HG02678 (cell line): ENCODE measurements around the gene CD7.
"Not testable (repeated sequence)": the region's sequence is repeated elsewhere in the genome, so short reads cannot be mapped to it uniquely, and the experiment has no call there.

Experiments
- ATAC-seq: cut with Tn5 transposase; IDR thresholded peaks from one replicate; pipeline ENCODE4 v1.9.1; 2021; ENCODE audit warnings: mild to moderate bottlenecking, moderate library complexity; ENCODE audit not compliant: unreplicated experiment

CD7 gene

DNA sequence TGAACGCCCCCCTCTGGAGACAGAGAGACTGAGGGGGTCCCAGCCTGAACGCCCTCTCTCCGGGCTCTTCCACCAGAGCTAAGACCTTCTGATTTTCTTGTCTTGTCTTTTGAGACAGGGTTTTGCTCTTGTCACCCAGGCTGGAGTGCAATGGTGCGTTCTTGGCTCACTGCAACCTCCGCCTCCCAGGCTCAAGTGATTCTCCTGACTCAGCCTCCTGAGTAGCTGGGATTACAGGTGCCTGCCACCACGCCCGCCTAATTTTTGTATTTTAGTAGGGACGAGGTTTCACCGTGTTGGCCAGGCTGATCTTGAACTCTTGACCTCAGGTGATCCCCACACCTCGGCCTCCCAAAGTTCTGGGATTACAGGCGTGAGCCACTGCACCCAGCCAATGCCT lies 30.6 kb upstream of the CD7 start:
- ATAC-seq = not testable (repeated sequence)

DNA sequence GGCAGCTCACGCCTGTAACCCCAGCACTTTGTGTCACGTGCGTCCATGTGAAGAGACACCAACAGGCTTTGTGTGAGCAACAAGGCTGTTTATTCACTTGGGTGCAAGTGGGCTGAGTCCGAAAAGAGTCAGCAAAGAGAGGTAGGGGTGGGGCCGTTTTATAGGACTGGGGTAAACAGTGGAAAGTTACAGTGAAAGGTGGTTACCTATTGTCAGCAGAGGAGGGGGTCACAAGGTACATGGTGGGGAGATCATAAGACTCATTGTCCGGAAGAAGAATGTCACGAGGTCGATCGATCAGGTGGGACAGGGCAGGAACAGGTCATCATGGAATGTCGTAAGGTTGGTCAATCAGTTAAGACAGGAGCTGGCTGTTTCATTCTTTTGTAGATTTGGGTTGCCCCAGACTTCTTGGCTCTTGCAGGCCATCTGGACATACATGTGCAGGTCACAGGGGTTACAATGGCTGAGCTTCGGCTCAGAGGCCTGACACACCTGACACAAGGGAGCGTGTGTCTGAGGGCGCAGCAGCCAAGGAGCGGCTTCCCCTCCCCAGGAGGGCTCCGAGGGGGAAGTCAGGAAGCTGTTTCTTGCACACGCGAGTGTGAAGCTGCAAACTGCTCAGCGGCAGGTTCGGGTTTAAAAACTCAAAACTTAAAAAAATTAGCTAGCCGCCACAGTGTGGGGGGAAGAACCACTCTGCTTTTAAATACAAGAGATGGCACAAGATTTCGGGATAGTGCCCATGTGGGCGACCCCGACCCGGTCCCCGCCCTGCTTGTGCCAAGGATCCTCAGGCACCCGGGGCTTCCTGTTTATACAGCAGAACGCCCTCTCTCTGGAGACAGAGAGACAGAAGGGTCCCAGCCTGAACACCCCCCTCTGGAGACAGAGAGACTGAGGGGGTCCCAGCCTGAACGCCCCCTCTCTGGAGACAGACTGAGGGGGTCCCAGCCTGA lies 29.2 kb upstream of the CD7 start:
- ATAC-seq = no peak

DNA sequence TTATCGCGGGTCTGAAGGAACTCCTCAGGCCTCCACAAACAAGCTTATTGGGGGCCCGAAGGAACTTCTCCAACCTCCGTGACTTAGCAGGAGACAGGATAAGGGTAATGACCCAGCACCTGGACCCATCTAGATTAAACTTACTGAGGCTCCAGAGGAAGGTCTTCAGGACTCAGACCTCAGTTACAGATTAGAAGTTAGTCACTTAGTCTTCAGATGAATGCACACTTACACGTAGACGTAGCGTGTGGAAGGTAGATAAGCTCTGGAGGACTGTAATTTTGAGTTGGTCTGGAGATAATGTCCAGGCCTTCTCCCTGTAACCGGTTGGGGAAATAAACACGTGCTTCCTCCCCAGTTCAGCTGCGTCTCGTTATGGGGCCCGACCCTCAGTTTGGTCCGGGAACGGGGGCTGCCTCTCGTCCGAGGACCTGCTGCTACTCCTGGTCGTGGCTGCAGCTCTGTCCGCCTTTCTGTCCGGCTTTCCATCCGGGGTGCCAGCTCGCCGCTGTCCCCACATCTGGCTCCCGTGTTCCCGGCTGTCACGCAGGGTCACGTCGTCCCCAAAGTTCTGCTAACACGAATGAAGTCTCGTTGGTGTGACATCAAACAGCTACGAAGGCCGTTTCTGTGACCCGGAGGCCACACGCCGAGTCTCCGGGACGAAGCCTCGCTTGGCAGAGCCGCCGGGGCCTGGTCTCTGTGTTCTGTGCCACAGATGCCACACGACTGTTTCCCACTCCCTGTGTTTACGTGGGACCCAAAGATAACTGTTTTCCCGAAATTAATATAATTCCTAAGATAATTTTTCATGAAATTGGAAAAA lies 28.0 kb upstream of the CD7 start:
- ATAC-seq = no peak

DNA sequence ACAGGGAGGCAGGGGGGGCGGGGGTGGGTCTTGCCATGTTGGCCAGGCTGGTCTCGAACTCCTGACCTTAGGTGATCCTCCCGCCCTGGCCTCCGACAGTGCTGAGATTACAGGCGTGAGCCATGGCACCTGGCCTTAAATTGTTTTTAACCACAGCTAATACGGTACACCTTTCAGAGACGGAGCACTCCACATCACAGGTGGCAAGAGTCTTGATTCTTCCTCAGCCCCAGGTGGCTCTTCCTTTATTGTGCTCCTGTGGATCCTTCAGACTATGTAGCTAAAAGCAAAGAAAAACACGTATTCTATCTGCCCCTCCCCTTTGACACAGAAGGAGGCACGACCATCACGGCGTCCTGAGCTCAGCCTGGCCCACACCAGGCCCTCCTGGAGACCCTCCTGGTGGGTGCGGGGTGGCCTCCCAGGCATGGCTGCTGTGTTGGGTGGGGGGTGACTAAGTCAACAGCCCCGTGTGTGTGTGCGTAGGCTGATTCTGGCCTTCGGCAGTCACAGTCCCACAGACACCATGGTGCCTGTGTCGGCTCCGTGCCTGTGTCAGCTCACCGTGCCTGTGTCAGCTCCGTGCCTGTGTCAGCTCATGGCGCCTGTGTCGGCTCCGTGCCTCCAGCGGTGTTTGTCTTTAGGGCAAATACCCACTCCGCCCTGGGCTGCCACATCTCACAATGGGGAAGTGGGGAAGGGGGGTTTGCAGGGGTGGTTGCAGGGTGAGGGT lies 26.9 kb upstream of the CD7 start:
- no peak for ATAC-seq

DNA sequence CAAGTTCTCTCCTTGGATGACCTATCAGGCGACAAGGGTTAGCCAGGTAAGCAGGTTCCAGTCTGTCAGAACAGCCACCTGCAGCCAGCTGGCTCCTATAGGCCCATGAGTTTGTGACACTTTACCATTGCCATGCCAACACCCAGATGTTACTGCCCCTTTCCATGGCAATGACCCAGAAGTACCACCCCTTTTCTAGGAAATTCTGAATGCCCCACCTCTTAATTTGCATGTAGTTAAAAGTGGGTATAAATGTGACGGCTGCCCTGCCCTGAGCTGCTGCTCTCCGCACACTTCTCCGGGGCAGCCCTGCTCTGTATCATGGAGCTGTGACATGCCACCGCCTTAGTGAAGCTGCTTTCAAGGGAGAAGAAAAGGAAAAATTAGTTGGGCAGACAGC lies 26.2 kb upstream of the CD7 start:
- no peak for ATAC-seq

DNA sequence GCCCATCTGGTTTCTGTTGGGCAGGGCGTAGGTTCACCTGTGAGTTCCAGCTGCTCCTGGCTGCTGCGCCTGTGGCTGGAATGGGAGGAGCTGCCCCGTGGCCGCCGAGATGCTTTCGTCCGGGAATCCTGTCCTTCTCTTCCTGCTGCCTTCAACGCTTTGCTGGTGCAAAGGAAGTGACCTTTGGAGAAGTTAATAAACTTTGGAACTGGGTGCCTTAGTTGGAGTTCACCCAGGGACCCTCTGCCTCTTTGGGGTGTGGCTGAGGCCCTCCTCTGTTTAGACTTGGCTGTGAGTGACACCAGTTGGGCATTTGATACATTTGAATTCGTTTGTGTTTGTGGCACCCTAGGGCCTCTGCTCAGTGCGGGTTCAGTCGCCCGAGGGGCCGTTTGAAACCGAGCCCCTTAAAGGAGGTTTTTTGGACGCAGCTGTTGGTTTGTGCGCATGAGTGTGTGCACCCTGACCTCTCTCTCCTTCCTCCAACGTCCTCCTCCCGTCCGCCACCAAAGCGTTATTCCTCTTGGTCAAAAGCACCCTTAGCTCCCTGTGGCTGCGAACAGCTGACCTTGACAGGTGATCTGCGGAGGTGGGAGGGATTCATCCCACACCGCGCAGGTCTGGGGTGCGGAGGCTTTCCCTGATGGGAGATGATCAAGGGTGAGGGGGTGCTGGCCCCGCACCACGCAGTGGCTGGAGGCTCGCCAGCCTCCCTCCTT lies 25.1 kb upstream of the CD7 start:
- ATAC-seq = no peak

DNA sequence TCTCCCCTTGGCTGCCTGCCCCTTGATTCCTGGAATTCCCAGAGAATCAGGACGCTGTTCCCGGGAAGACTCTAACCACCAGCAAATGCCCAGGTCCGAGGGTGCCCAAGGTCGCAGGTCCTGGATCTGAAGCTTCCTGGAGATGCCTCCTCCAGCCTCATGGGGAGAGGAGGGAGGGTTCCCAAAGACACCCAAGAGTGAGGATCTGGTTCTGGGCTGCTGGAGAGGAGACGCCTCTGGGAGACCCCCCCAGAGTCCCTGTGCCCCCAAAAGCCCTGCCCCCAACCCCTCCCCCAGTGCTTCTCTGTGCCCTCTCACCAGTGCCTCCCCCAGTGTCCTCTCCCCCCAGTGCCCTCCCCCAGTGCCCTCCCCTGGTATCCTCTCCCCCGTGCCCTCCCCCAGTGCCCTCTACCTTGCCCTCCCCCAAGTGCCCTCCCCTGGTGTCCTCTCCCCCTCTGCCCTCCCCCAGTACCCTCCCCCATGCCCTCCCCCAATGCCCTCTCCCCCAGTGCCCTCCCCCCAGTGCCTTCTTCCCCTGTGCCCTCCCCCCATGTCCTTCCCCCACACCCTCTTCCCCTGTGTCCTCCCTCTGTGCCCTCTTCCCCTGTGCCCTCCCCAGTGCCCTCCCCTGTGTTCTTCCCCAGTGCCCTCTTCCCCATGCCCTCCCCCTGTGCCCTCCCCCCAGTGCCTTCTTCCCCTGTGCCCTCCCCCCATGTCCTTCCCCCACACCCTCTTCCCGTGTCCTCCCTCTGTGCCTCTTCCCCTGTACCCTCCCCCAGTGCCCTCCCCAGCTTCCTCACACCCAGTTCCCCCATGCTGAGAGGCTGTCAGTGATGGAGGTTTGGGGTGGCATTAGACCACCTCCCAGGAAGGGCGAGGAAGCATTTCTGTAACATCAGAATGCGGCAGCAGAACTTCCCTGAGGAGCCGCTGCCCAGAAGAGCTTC lies 22.5 kb upstream of the CD7 start:
- no peak for ATAC-seq

DNA sequence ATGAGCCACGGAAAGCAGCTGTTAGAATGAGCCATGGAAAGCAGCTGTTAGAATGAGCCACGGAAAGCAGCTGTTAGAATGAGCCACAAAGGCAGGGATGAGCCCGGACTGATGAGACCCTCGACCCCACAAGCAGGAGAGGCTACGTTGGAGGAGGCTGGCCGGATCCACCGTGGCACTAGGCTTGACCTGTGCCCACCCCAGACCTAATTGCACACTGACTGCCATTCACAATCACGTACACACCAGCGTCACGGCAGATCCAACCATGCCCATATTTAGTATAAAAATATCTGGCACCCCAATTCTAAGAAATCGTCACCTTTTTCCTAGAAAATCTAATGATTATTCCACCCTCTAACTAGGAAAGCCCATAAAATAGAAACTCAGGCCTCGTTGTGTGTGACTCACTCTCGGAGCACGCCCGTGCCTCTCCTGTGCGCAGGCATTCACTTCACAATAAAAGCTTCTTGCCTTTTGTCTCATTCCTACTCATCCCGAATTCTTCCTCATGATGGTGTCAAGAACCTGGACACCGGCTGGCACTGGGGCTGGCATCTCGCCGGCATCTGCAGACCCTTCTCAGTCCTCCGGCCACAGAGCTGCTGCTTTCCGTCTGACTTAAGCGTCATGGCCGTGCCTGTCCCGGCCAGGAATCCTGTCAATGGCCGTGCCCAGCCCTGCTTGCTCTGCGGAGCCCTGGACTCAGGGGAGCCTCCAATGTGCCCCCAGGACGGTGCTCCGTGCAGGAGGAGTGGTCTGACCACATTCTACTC lies 21.6 kb upstream of the CD7 start:
- ATAC-seq = no peak

DNA sequence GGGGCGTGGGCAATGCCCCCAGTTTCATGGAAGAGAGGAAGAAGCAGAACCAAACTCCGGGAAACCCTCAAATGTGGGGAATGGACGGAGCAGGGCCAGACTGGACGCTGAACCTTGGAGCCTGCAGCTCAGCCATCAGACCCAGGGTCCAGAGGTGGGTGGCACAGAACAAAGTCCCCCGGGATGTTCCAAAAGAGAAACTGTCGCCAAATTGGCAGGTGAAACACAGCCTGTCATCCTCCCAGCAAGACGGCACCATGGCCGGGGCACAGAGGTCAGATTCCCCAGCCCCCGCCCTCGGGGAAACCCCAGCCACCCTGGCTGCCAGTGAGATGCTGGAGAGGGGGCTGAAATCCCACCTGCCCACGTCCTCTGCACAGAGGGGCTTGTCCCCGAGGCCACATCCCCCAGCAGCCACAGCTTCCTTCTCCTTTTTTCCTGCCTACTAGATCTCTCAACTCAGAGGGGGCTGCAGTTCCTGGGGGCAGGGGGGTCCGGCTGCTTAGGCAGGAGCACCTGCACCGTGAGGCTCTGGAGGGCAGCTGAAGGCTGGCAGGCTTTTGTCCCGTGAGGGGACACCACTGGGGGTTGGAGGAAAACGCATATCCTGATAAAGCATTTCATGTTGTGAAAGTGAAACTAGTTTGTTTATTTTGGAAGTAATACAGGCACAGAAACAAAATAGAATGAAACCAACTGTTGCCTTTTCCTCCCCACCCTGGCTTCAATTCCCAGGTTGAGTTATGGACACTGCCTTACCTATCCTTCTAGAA lies 17.4 kb upstream of the CD7 start:
- no peak for ATAC-seq

DNA sequence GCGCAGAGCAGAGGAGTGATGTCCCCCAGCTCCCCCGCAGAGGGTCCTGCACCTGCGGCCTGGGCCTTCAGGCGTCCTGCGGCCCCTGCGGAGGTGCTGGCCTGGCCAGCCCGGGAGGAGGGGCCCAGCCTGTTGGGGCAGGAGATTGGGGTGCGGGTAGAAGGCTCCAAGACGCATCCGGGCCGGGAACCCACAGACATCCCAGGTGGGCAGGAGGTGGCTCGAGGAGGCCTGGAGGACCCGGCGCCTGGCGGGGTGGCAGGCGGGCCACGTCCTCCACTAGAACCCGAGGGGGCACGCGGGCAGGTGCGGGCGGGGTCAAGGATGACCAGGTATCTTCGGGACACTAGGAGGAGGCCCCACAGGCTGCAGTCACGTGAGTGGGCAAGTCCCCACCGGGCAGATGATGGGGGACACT lies 16.8 kb upstream of the CD7 start:
- no peak for ATAC-seq

DNA sequence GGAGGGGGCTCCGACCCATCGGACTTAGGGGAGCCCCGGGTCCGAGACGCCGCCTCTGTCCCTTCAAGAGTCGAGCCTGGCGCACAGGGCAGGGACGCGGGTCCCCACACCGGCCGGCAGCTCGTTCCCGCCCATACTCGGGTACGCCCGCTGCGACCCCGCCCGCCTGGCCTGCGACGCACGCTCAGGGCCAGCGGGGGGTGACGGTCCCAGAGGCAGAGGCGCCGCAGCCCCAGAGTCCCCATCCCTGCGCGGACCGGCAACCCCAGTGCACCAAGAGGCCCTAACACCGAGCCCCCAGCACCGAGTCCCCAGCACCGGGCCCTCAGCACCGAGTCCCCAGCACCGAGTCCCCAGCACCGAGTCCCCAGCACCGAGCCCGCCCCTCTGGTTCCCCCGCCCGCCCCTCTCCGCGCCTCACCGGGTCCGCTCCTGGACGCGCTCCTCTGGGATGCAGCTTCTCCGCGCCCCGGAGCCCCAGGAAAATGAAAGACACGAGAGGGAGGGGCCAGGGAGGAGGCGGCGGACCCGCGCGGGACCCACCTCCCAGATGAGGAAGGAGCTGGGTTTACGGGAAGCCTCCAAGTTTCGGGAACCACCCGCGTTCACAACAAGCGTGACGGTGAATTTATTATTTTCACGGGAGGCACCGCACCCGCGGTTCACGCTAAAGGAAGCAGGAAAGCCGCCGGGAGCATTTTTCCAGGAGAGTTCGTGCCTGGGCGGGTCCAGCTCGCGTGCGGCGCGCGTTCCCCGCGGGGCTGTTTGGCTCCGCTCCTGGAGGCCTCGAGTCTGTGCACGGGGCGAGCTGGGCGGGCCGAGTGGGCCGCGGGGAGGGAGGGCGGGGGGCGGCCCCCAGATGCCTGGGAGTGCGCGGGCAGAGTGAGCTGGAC lies 16.1 kb upstream of the CD7 start, which contains the start of gene SECTM1:
TSS of gene SECTM1 (minus strand) at position 488 of the 893 bp plus-strand sequence. CDS start 6,526 bp downstream, outside the sequence.
- ATAC-seq = no peak

DNA sequence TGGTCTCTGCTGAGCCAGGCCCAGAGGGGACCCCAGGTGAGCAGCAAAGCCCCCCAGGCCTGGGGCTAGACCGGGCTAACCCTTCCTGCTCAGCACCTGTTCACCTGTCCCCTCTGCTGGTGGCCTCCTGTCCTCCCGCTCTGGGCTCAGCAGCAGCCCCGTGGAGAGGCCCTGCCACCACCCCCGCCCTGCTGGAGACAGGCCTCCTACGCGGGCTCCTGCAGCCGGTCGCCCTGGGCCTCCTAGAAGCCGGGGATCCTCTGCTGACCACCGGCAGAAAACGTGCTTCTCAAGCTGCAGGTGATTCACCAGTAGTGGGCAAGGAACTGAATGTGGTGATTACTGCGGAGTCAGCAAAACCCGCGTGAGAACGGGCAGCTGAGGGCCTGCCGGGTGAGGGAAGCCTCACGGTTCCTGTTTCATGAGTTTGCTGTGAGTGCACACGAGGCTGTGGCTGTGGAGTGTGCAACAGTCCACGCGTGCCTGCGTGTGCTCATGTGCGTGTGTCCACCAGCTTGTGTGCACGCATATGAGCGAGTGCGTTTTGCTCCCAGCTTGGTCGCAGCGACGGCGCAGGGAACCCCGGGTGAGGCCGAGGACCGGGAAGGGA lies 15.4 kb upstream of the CD7 start:
- ATAC-seq = no peak

DNA sequence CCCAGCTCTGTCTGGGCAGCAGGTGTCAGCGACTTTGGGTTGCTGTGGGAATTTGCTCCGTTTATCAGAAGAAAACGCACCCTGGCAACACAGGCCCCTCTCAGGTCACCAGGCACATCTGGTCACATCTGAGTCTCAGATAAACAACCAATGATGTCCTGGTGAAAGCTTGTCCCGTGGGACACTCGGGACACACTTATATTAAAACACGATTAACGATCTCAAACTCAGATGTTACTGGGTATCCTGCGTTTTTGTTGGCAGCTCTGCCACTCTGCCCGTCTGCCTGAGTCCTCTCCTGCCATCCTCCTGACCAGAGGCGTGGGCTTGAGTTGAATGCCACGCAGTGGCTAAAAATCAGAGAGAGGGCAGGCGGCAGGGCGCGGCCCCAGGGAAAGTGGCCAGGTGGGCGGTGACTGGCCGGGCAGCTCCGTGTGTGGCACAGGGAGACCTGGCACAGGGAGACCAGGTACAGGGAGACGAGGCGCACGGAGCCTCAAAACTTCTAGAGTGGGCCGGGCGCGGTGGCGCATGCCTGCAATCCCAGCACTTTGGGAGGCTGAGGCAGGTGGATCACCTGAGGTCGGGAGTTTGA lies 14.0 kb upstream of the CD7 start:
- no peak for ATAC-seq

DNA sequence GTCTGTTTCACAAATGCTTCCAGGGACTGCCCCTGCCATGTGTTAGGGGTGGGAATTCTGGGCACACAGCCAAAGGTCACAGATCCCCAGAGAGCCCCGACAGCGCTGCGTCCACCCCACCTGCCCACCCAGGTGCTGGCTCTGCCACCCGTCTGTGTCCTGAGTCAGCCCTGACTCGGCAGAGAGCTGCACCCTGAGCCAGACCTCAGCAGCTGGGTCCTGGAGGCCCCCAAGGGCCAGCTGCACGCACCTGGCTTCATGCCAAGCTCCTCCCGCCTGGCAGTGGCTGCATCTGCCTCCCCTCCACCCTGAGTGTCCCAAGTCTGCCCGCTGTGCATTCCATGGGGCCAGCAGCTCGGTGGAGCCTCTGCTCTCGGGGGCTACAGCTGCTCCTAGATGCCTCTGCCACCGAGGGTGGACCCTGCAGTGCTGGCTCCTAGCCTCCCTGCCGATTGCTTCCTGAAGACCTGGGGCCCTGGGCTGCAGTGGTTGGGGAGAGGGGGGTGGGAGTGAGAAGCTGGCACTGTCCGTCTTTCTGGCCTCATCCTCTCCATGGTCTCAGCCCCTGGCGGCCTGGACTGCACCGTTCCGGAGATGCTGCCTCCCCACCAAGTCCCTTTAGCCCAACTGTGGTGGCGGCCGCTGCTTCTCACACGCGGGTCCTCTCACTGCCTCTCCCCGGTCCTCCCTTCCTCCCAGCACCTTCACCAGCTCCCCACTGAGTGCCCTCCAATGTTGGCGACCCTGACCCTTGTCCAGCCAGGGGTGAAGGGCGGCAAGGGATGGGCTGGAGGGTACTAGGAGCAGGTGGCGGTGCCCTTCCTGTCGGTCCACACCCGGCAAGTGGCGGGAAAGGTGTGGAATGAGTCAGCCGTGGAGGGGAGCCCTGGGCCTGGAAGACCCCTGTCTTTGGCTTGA lies 13.2 kb upstream of the CD7 start:
- ATAC-seq = no peak
